NB4 (cell line): Measurements from ENCODE around the gene ZRSR2.

ENCODE experiments used
- DNase-seq: peaks from one replicate; pipeline ENCODE4 v3.0.0; 2010; ENCODE audit warnings: low read depth
- H3K4me3 ChIP-seq: one replicate; pipeline ENCODE4 v1.5.1; 2011; ENCODE audit warnings: mild to moderate bottlenecking, low read depth, low read length, moderate library complexity
- MYC ChIP-seq: IDR thresholded peaks from 2 replicates; pipeline ENCODE4 v1.6.1; 2011; ENCODE audit warnings: low read depth, low read length
- POLR2A ChIP-seq: IDR thresholded peaks from 2 replicates; pipeline ENCODE4 v1.6.1; 2011; ENCODE audit warnings: mild to moderate bottlenecking; ENCODE audit not compliant: insufficient read length; ENCODE audit errors: extremely low read depth
- TF ChIP-seq, protein P1 (sequence below): IDR thresholded peaks from 2 replicates; pipeline ENCODE4 v1.6.1; 2011; ENCODE audit warnings: low read depth, low read length
- TF ChIP-seq, protein P2 (sequence below): IDR thresholded peaks from one replicate; pipeline ENCODE4 v1.5.1; 2012; ENCODE audit warnings: low read depth, low read length

Gene ZRSR2

DNA sequence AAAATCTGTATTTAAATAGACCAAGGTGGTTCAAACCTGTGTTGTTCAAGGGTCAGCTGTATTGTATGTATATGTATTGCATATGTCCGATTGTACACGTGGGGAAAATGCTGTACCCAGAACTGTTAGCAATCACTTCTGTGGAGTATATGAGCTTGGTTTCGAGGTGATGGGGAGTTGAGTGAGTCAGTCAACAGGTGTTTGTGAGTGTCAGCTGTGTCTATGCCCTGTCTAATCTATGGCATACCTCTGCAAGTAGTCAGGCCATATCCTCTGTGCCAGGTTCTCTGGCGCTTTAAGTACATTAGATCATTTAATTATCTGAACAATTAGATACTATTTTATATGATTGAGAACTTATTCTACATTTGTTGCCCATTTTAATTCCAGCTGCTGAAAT is 7.4 kb downstream of the ZRSR2 start:
- H3K4me3 ChIP-seq, result no peak overlapping the region
- DNase-seq, result no peak
- TF ChIP-seq MYC, result no peak

DNA sequence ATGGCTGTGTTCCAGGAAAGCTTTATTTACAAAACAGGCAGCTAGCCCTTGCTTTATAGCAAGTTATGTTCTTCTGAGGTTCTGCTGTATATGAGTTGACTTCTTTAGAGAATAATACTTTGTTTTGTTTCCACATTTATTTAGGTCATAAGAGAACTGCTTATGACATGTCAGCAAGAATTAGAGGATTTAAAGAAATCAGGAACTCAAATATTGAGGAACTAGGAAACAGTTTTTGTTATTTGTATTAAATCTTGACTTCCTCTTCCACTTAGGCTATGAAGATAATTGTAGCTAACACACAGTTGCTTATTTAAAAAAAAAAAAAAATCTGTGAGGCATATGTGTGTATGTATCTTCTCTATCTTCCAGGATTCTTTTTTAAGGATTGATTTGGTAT is 14.3 kb downstream of the ZRSR2 start:
- H3K4me3 ChIP-seq, result no peak overlapping the region

DNA sequence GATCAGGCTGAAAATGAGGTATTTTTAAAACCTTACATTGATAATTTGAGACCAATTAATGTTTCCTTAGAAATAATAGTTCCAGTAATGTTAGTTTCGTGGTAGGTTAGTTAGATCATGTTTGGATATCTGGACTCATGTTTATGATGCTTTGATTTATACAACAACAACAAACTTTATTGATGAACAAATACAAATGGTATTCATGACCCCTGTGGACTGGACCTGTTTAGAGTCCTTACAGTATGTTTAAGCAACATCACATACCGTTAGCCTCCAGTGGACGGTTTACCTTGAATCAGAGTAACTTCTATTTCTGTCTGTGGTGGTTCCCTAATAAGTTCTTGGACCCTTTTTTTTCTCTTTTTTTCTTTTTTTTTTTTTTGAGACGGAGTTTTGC is 18.0 kb downstream of the ZRSR2 start:
- H3K4me3 ChIP-seq, result no peak overlapping the region
- no peak for DNase-seq
- no peak for TF ChIP-seq MYC
- TF ChIP-seq, protein P1, sequence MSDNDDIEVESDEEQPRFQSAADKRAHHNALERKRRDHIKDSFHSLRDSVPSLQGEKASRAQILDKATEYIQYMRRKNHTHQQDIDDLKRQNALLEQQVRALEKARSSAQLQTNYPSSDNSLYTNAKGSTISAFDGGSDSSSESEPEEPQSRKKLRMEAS, result no peak
- TF ChIP-seq, protein P2, sequence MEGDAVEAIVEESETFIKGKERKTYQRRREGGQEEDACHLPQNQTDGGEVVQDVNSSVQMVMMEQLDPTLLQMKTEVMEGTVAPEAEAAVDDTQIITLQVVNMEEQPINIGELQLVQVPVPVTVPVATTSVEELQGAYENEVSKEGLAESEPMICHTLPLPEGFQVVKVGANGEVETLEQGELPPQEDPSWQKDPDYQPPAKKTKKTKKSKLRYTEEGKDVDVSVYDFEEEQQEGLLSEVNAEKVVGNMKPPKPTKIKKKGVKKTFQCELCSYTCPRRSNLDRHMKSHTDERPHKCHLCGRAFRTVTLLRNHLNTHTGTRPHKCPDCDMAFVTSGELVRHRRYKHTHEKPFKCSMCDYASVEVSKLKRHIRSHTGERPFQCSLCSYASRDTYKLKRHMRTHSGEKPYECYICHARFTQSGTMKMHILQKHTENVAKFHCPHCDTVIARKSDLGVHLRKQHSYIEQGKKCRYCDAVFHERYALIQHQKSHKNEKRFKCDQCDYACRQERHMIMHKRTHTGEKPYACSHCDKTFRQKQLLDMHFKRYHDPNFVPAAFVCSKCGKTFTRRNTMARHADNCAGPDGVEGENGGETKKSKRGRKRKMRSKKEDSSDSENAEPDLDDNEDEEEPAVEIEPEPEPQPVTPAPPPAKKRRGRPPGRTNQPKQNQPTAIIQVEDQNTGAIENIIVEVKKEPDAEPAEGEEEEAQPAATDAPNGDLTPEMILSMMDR, result no peak
- TF ChIP-seq POLR2A, result no peak

More for the DNA sequence above, 14.3 kb downstream of the ZRSR2 start:
- no peak for DNase-seq
- TF ChIP-seq, protein P2, result no peak
- TF ChIP-seq, protein P1, result no peak
- TF ChIP-seq POLR2A (no peak), MYC (no peak)

DNA sequence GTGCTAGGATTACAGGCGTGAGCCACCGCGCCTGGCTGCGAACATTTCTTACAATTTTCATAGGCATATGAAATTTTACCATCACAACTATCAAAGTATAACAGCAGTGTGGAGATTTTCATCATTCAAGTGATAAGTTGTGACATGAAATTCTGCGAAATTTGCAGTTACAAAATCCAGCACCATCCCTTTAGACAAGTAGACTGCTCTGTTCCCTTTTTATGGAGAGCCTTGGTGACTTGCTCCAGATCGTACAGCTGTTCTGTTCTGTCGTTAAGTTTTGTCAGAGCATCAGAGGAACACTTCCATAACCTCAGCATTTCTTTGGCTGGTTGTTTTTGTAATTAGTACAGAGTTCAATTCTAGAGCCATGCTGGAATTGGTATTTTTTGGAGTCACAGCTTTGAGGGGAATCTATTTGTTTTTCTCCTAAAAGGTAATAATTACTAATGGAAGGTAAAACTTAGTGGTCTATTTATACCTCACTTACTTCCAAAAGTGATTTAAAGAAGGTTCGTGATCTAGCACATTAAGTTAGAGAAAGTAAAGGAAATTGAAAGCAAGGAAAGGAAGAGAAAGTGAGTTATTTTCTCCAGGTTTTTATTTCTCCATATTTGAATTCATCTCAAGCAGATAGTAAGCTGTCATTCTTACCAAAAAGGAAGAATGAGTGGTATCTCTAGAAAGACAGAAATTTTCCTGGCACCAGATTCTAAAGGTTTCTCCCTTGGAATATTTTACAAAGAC is 22.1 kb downstream of the ZRSR2 start:
- TF ChIP-seq POLR2A, result no peak
- TF ChIP-seq, protein P2, result no peak
- no peak for TF ChIP-seq MYC
- TF ChIP-seq, protein P1, result no peak
- DNase-seq, result no peak

DNA sequence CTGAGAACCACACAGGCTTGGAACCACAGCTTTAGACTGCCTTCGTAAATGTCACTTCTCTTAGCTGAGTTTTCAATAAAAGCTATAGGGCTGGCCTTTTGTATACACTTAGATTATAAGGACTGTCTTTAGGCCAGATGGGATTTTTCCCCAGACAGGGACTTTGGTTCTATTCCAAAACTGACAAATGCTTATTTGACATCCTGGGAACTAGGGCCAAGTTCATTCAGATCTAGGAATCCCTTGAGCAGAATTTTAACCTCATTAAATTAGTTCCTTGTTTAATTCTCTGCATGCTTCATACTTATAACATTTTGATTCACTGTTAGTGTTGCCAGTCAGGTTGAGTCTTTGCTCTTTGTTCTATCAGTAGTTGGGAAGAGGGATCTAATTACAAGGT is 23.1 kb downstream of the ZRSR2 start:
- no peak for DNase-seq
- TF ChIP-seq MYC, result no peak
- TF ChIP-seq, protein P2, result no peak
- no peak for TF ChIP-seq POLR2A
- TF ChIP-seq, protein P1, result no peak
- no peak overlapping the region for H3K4me3 ChIP-seq

More for the DNA sequence above, 22.1 kb downstream of the ZRSR2 start:
- H3K4me3 ChIP-seq, result no peak overlapping the region

DNA sequence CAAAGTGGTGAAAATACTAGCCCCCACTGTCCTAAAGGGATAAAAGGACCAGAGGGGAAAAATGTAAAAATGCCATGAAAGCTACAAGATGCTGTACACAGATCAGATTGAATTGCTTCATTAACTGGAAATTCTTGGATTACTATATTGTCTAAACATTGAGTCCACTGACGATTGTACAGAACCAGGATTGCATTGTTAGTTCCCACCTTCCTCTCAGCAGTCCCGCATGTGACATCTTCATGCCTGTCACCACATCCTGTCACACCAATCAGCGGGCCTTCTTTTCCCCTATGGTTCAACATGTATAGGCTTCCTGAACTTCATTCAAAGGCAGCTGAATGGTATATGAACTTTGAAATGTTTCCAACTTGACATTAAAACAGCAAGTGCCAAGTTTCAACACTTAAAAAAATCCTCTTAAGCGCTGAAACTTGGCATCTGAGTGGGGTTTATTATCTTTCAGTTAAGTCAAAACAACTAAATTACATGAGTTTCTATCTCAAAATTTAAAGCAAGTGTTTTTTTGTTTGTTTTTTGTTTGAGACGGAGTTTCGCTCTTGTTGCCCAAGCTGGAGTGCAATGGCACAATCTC is 24.6 kb downstream of the ZRSR2 start:
- TF ChIP-seq, protein P1, result no peak
- TF ChIP-seq POLR2A (no peak), MYC (no peak)
- TF ChIP-seq, protein P2, result no peak
- H3K4me3 ChIP-seq, result no peak overlapping the region
- DNase-seq, result no peak
